ENCODE measurements around the gene MMP12. TPM values are rescaled to one million over a fixed set of nuclear protein-coding genes. Genes with fewer than 3 reads are reported as not detected.

The MMP12 gene
- total and polyA plus RNA-seq, 4 donors = not detected

DNA sequence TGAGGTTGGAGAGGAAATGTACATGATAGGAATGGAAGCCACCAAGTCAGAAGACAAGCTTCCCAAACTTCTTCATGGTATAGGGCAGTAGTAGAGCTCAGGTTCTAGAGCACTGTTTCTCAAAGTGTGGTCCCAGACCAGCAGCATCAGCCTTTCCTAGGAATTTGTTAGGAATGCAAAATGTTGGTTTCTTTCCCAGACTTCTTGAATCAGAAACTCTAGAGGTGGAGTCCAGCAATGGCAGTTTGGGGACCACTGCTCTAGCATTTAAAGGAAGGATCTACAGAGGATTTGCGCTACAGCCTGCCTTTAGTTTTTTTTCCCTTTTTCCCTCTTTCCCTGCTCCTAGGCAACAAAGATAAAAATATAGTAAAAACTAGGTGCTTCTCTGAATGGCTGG lies 17.0 kb upstream of the MMP12 start:
- WGBS = 85% methylated on average over 1 of the region's 1 CpG
- no peaks in the 10 kb centered on the region for H3K4me1 ChIP-seq (ENCODE audit: control insufficient read depth in 4 of 4, insufficient read depth in 4 of 4, low read length in 3 of 4)
- no peaks in the 10 kb centered on the region for H3K36me3 ChIP-seq (ENCODE audit: control insufficient read depth in 4 of 4, insufficient read depth in 3 of 4, low read depth in 1 of 4, low read length in 3 of 4)
- H3K9ac ChIP-seq (ENCODE audit: low read depth in 1 of 2, low read length in 2 of 2) = no peak overlapping the region
- peaks cover 0 to 2% (median 0%) of the 10 kb centered on the region in 4 donors for H3K9me3 ChIP-seq (ENCODE audit: control insufficient read depth in 4 of 4, low read length in 3 of 4)
- no peak overlapping the region for H3K27ac ChIP-seq (ENCODE audit: low read depth in 1 of 2, low read length in 2 of 2)
- no peaks in the 10 kb centered on the region for H3K27me3 ChIP-seq (ENCODE audit: control insufficient read depth in 4 of 4, insufficient read depth in 4 of 4, low read length in 3 of 4)
- H3K4me3 ChIP-seq (ENCODE audit: low read depth in 1 of 3, low read length in 3 of 3) = no peak overlapping the region
- no peak for DNase-seq (ENCODE audit: low spot score)
- TF ChIP-seq, protein P1, sequence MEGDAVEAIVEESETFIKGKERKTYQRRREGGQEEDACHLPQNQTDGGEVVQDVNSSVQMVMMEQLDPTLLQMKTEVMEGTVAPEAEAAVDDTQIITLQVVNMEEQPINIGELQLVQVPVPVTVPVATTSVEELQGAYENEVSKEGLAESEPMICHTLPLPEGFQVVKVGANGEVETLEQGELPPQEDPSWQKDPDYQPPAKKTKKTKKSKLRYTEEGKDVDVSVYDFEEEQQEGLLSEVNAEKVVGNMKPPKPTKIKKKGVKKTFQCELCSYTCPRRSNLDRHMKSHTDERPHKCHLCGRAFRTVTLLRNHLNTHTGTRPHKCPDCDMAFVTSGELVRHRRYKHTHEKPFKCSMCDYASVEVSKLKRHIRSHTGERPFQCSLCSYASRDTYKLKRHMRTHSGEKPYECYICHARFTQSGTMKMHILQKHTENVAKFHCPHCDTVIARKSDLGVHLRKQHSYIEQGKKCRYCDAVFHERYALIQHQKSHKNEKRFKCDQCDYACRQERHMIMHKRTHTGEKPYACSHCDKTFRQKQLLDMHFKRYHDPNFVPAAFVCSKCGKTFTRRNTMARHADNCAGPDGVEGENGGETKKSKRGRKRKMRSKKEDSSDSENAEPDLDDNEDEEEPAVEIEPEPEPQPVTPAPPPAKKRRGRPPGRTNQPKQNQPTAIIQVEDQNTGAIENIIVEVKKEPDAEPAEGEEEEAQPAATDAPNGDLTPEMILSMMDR (IDR thresholded peaks at IDR 0.05; ENCODE audit: low read depth, low read length, missing input control) = no peak
- TF ChIP-seq GABPA (IDR thresholded peaks at IDR 0.05 in 1 of 2, conservative IDR thresholded peaks at IDR 0.05 in 1 of 2) (no peak), RXRA (IDR thresholded peaks at IDR 0.05) (no peak), YY1 (IDR thresholded peaks at IDR 0.05) (no peak), FOXA2 (IDR thresholded peaks at IDR 0.05) (no peak)
- TF ChIP-seq, protein P2, sequence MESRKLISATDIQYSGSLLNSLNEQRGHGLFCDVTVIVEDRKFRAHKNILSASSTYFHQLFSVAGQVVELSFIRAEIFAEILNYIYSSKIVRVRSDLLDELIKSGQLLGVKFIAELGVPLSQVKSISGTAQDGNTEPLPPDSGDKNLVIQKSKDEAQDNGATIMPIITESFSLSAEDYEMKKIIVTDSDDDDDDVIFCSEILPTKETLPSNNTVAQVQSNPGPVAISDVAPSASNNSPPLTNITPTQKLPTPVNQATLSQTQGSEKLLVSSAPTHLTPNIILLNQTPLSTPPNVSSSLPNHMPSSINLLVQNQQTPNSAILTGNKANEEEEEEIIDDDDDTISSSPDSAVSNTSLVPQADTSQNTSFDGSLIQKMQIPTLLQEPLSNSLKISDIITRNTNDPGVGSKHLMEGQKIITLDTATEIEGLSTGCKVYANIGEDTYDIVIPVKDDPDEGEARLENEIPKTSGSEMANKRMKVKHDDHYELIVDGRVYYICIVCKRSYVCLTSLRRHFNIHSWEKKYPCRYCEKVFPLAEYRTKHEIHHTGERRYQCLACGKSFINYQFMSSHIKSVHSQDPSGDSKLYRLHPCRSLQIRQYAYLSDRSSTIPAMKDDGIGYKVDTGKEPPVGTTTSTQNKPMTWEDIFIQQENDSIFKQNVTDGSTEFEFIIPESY (IDR thresholded peaks at IDR 0.05) = no peak

DNA sequence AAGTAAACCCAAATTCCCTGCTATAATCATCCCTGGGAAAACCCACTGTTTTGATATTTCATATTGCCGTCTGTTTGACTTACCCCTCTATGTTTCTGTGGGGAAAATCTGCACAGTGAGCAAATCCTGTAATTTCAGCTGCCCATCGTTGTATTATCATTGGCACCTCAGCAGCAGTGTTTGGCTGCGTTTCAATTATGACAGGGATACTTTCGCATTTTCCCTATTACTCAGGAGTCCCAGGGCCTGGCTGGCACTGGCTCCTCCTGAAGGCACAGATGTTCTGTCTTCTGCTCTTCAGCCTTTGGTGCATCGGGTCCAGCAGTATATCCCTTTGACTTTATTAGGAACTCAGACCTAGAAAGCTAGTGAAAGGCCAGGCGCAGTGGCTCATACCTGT lies 12.2 kb upstream of the MMP12 start:
- no peak overlapping the region for H3K4me3 ChIP-seq (ENCODE audit: low read depth in 1 of 3, low read length in 3 of 3)
- H3K9ac ChIP-seq (ENCODE audit: low read depth in 1 of 2, low read length in 2 of 2) = no peak overlapping the region
- no peaks in the 10 kb centered on the region for H3K4me1 ChIP-seq (ENCODE audit: control insufficient read depth in 4 of 4, insufficient read depth in 4 of 4, low read length in 3 of 4)
- 84% methylated on average over 6 of the region's 6 CpGs for whole genome bisulfite sequencing
- no peak overlapping the region for H3K27ac ChIP-seq (ENCODE audit: low read depth in 1 of 2, low read length in 2 of 2)
- no peaks in the 10 kb centered on the region for H3K27me3 ChIP-seq (ENCODE audit: control insufficient read depth in 4 of 4, insufficient read depth in 4 of 4, low read length in 3 of 4)
- no peak for DNase-seq (ENCODE audit: low spot score)
- H3K36me3 ChIP-seq (ENCODE audit: control insufficient read depth in 4 of 4, insufficient read depth in 3 of 4, low read depth in 1 of 4, low read length in 3 of 4) = no peaks in the 10 kb centered on the region
- TF ChIP-seq, protein P3, sequence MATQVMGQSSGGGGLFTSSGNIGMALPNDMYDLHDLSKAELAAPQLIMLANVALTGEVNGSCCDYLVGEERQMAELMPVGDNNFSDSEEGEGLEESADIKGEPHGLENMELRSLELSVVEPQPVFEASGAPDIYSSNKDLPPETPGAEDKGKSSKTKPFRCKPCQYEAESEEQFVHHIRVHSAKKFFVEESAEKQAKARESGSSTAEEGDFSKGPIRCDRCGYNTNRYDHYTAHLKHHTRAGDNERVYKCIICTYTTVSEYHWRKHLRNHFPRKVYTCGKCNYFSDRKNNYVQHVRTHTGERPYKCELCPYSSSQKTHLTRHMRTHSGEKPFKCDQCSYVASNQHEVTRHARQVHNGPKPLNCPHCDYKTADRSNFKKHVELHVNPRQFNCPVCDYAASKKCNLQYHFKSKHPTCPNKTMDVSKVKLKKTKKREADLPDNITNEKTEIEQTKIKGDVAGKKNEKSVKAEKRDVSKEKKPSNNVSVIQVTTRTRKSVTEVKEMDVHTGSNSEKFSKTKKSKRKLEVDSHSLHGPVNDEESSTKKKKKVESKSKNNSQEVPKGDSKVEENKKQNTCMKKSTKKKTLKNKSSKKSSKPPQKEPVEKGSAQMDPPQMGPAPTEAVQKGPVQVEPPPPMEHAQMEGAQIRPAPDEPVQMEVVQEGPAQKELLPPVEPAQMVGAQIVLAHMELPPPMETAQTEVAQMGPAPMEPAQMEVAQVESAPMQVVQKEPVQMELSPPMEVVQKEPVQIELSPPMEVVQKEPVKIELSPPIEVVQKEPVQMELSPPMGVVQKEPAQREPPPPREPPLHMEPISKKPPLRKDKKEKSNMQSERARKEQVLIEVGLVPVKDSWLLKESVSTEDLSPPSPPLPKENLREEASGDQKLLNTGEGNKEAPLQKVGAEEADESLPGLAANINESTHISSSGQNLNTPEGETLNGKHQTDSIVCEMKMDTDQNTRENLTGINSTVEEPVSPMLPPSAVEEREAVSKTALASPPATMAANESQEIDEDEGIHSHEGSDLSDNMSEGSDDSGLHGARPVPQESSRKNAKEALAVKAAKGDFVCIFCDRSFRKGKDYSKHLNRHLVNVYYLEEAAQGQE (IDR thresholded peaks at IDR 0.05) = no peak
- no peak for TF ChIP-seq TAF1 (conservative IDR thresholded peaks at IDR 0.05)
- TF ChIP-seq GABPA (IDR thresholded peaks at IDR 0.05 in 1 of 2, conservative IDR thresholded peaks at IDR 0.05 in 1 of 2) = no peak
- TF ChIP-seq RXRA (IDR thresholded peaks at IDR 0.05) = no peak
- no peak for TF ChIP-seq SP1 (IDR thresholded peaks at IDR 0.05)
- TF ChIP-seq, protein P2 (IDR thresholded peaks at IDR 0.05) = no peak
- no peak for TF ChIP-seq HNF4G (IDR thresholded peaks at IDR 0.05)
- TF ChIP-seq, protein P4, sequence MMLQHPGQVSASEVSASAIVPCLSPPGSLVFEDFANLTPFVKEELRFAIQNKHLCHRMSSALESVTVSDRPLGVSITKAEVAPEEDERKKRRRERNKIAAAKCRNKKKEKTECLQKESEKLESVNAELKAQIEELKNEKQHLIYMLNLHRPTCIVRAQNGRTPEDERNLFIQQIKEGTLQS (IDR thresholded peaks at IDR 0.05) = no peak
- TF ChIP-seq, protein P1 (IDR thresholded peaks at IDR 0.05; ENCODE audit: low read depth, low read length, missing input control) = no peak
- TF ChIP-seq FOXA1 (IDR thresholded peaks at IDR 0.05) = no peak
- no peak for TF ChIP-seq EGR1 (IDR thresholded peaks at IDR 0.05; ENCODE audit: low read depth in 2 of 2)
- H3K9me3 ChIP-seq (ENCODE audit: control insufficient read depth in 4 of 4, low read length in 3 of 4) = no peaks in the 10 kb centered on the region
